Skeletal muscle cell (primary cell): ENCODE results near the gene ARL10.

ENCODE experiments used
- DNase-seq: peaks from one replicate; pipeline ENCODE4 v3.0.0-alpha.2; 2010; ENCODE audit warnings: low read depth
- H3K4me3 ChIP-seq: 2 replicates; pipeline ENCODE4 v1.5.1; 2011; ENCODE audit warnings: low read depth, mild to moderate bottlenecking, control low read depth, low read length, moderate library complexity

The ARL10 gene

GRCh38 chr5:176426876-176427275 is 61.6 kb downstream of the ARL10 start:
- DNase-seq = no peak
- no peak overlapping the region for H3K4me3 ChIP-seq

DNA sequence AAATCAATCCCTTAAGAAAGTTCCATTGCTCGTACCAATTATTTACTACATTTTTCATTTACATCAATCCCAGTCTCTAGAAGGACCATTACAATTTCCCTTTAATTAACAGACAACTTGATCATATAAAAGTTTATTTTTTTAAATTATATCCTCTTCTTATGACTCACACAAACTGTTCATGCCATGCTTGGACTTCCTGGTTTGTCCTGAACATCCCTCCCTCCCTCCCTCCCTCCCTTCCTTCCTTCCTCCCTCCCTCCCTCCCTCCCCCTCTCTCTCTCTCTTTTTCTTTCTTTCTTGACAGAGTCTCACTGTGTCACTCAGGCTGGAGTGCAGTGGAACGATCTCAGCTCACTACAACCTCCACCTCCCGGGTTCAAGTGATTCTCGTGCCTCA is 62.7 kb downstream of the ARL10 start:
- no peak for DNase-seq
- no peak overlapping the region for H3K4me3 ChIP-seq

DNA sequence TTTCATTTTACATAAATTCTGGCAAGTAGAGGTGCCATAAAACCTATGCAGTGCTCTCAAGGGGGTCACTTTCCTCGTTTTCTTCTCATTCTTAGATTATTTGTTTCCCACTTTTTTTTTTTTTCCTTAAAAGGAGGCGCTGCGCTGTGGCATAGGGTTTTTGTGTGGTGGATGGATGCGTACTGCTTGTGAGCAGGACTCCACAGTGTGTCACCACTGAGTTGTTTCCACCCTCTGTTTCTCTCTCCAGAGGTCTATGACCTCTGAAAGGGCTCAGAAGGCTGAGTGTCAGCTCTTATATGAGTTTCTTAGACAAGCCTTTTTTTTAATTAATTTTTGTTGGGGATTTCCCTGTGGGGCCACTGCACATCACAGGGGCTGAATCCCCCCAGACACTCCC is 64.7 kb downstream of the ARL10 start:
- H3K4me3 ChIP-seq = no peak overlapping the region
- no peak for DNase-seq
